ENCODE data around the gene SARS1.

SARS1 gene

GRCh38 chr1:109262231-109263055, 48.7 kb downstream of the SARS1 start:
- no peak for DNase-seq (ENCODE audit: low read depth in 2 of 2)

DNA sequence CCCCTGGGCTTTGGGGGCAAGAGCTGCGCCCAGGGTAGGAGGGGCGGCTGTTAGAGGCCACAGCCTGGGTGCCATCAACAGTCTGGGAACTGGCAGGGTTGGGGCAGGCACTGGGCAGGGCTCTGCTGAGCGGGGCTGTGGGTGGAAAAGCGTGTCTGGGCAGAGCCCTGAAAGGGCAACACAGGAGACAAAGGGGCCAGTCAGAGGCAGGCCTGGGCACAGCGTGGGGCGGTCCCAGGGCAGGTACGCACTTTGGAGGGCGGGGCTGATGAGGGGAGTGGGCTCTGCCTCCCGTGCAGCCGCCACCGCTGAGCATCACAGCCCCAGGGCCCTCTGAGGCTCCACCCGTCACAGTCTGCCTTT, 49.5 kb downstream of the SARS1 start:
- DNase-seq (ENCODE audit: low read depth in 2 of 2) = no peak

GRCh38 chr1:109263597-109264378, 50.1 kb downstream of the SARS1 start:
- DNase-seq (ENCODE audit: low read depth in 2 of 2) = peak; percentile 45 to 61

DNA sequence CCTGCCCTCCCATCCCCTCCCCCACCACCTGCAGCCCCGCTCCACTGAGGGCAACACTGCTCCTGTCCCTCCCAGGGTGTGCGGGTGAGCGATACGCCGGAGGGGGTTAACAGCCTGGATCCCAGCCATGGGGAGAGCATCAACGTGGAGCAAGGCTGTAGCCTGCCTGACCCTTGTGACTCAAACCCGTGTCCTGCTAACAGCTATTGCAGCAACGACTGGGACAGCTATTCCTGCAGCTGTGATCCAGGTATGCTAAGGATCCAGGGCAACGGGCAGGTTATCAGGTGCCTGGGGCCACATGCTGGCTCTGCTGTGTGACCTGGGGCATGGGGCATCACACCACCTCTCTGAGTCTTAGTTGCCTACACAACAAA, 50.6 kb downstream of the SARS1 start:
- no peak for DNase-seq (ENCODE audit: low read depth in 2 of 2)

- DNase-seq (ENCODE audit: low read depth in 2 of 2) = no peak
Measured at GRCh38 chr1:109265016-109265415, 51.3 kb downstream of the SARS1 start.

DNA sequence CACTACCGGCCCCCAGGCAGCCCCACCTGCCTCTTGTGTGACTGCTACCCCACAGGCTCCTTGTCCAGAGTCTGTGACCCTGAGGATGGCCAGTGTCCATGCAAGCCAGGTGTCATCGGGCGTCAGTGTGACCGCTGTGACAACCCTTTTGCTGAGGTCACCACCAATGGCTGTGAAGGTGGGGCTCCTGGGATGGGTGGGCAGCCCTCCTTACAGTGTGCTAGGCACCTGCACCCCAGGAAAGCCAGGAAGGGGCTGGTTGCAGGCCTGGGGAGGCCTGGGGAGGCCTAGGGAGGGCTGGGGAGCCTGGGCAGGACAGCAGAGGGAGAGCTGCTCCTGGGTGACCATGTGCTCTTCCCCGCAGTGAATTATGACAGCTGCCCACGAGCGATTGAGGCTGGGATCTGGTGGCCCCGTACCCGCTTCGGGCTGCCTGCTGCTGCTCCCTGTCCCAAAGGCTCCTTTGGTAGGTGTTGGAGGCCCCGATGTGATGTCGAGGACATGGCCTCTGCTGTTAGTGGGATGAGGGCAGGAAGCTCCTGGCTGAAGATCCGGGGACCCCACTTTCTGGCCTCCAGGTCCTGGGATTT, 52.1 kb downstream of the SARS1 start:
- no peak for DNase-seq (ENCODE audit: low read depth in 2 of 2)

DNA sequence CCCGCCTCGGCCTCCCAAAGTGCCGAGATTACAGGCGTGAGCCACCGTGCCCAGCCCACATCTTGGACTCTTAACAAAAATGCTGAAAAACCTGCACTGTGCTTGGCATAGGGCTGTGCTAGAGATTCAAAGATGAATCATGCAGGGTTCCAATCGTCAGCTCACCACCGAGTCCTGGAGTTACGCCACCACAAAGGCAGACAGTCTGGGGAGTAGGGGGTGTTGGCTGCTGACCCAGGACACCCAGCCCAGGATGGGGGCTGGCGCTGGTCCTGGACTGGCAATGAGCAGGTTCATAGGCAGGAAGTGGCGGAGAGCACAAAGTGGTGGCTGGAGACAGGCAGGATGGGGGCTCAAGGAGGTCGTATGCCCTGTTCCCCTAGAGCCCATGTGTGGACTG, 53.2 kb downstream of the SARS1 start:
- DNase-seq (ENCODE audit: low read depth in 2 of 2) = no peak

- DNase-seq (ENCODE audit: low read depth in 2 of 2) = no peak
Measured at GRCh38 chr1:109267743-109268300, 54.1 kb downstream of the SARS1 start.

GRCh38 chr1:109268431-109269211, 54.9 kb downstream of the SARS1 start:
- no peak for DNase-seq (ENCODE audit: low read depth in 2 of 2)

DNA sequence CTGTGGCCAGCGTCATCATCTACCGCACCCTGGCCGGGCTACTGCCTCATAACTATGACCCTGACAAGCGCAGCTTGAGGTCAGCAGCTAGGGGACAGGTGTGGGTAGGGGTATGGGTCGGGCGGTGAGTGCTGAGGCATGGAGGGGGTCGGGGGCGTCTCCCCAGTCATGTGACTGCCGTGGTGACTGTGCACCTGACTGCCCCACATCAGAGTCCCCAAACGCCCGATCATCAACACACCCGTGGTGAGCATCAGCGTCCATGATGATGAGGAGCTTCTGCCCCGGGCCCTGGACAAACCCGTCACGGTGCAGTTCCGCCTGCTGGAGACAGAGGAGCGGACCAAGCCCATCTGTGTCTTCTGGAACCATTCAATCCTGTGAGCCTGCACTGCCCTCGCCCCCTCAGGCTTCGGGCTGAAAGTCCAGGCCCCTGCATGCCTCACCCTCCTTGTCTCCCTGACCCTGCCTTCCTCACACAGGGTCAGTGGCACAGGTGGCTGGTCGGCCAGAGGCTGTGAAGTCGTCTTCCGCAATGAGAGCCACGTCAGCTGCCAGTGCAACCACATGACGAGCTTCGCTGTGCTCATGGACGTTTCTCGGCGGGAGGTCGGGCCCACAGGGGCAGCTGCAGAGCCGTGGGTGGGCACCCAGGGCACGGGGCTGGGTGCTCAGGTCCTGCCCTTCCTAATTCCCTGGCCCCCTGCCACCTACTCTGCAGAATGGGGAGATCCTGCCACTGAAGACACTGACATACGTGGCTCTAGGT, 55.7 kb downstream of the SARS1 start:
- DNase-seq (ENCODE audit: low read depth in 2 of 2) = no peak

DNA sequence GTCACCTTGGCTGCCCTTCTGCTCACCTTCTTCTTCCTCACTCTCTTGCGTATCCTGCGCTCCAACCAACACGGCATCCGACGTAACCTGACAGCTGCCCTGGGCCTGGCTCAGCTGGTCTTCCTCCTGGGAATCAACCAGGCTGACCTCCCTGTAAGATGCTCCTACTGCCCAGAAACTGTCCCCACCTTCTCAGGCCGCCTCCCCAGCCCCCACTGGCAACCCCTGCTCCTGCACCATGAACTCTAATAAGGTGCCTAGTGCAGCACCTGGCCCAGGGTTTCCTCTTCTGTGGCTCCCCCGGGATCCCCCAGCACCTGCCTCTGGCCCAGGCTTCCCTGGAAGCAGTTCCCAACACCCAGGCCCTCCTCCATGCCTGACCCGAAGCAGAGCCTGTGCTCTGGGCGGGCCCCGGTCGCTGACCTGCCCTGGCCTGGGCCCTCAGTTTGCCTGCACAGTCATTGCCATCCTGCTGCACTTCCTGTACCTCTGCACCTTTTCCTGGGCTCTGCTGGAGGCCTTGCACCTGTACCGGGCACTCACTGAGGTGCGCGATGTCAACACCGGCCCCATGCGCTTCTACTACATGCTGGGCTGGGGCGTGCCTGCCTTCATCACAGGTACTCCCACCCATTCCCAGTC, 56.4 kb downstream of the SARS1 start:
- no peak for DNase-seq (ENCODE audit: low read depth in 2 of 2)

GRCh38 chr1:109270623-109271317, 57.1 kb downstream of the SARS1 start:
- DNase-seq (ENCODE audit: low read depth in 2 of 2) = no peak

DNA sequence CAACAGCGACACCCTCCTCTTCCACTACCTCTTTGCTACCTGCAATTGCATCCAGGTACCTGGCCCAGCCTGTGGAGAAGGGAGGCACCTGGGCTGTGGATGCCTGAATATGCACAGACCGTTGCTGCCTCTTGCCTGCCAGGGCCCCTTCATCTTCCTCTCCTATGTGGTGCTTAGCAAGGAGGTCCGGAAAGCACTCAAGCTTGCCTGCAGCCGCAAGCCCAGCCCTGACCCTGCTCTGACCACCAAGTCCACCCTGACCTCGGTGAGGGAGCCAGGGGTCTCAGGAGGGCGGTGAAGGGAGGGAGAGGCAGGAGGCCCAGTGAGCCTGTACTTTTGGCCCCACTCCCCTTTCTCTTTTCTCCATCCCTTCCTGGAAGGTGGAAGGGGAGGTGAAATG, 57.7 kb downstream of the SARS1 start:
- no peak for DNase-seq (ENCODE audit: low read depth in 2 of 2)

- DNase-seq (ENCODE audit: low read depth in 2 of 2) = no peak
Measured at GRCh38 chr1:109272021-109272799, 58.5 kb downstream of the SARS1 start.

GRCh38 chr1:109272831-109273547, 59.3 kb downstream of the SARS1 start:
- DNase-seq (ENCODE audit: low read depth in 2 of 2) = no peak

GRCh38 chr1:109273570-109274288, 60.0 kb downstream of the SARS1 start:
- DNase-seq (ENCODE audit: low read depth in 2 of 2) = no peak

Measured in activated CD8-positive, alpha-beta memory T cell treated with anti-CD3 and anti-CD28 coated beads for 4 hours (primary cell).